Smooth muscle cell (in vitro differentiated cells): ENCODE data around the gene KRTAP4-4. TPM values are rescaled to one million over a fixed set of nuclear protein-coding genes. Genes with fewer than 3 reads are reported as not detected.

Experiments used
- DNase-seq: peaks from one replicate; lab custom pipeline; 2025; ENCODE audit not compliant: unreplicated experiment; lab: John Stamatoyannopoulos, UW
- H2AFZ ChIP-seq: fragments of 200-600 bp; sonication (generic); 2 replicates; pipeline ENCODE4 v1.6.0; 2016; ENCODE audit warnings: antibody characterized with exemption, low read depth, mild to moderate bottlenecking
- H3F3A ChIP-seq: fragments of 200-600 bp; sonication (generic); 2 replicates; pipeline ENCODE4 v1.6.0; 2017; ENCODE audit warnings: antibody characterized with exemption, low read depth
- H3K27ac ChIP-seq: fragments of 200-600 bp; sonication (generic); 2 replicates; pipeline ENCODE4 v1.5.1; 2016; ENCODE audit warnings: low read depth, mild to moderate bottlenecking
- H3K27me3 ChIP-seq: fragments of 200-600 bp; sonication (generic); 2 replicates; pipeline ENCODE4 v1.6.1; 2016; ENCODE audit warnings: low read depth, mild to moderate bottlenecking
- H3K36me3 ChIP-seq: fragments of 200-600 bp; sonication (generic); 2 replicates; pipeline ENCODE4 v1.5.1; 2016; ENCODE audit warnings: low read depth
- H3K4me1 ChIP-seq: fragments of 200-600 bp; sonication (generic); 2 replicates; pipeline ENCODE4 v1.5.1; 2016; ENCODE audit warnings: low read depth
- H3K4me2 ChIP-seq: fragments of 200-600 bp; sonication (generic); 2 replicates; pipeline ENCODE4 v1.6.0; 2016; ENCODE audit warnings: mild to moderate bottlenecking
- H3K4me3 ChIP-seq: fragments of 200-600 bp; sonication (generic); 2 replicates; pipeline ENCODE4 v1.5.1; 2016; ENCODE audit warnings: mild to moderate bottlenecking
- H3K79me2 ChIP-seq: fragments of 200-600 bp; sonication (generic); 2 replicates; pipeline ENCODE4 v1.6.0; 2016; ENCODE audit warnings: low read depth, mild to moderate bottlenecking
- H3K9ac ChIP-seq: fragments of 200-600 bp; sonication (generic); 2 replicates; pipeline ENCODE4 v1.6.0; 2016; ENCODE audit warnings: low read depth
- H3K9me3 ChIP-seq: fragments of 200-600 bp; sonication (generic); replicated peaks from 2 replicates; pipeline ENCODE4 v1.5.1; 2016; ENCODE audit warnings: low read depth
- H4K20me1 ChIP-seq: fragments of 200-600 bp; sonication (generic); 2 replicates; pipeline ENCODE4 v1.6.0; 2016; ENCODE audit warnings: low read depth
- CTCF ChIP-seq: fragments of 200-600 bp; sonication (generic); IDR thresholded peaks from 2 replicates; pipeline ENCODE4 v1.5.1; 2017; ENCODE audit warnings: borderline replicate concordance, mild to moderate bottlenecking, antibody characterized with exemption; ENCODE audit not compliant: insufficient read depth, poor library complexity, severe bottlenecking
- WGBS: methylation state at CpG from one replicate; pipeline ENCODE4 v1.1.7; 2016; ENCODE audit warnings: low lambda C conversion rate; 5-methylcytosine and 5-hydroxymethylcytosine counted together
- polyA plus RNA-seq: library from polyadenylated mRNA; unstranded; fragments of >200 nt; fragmentation: Nextera tagmentation; extraction: Ambion mirVana; gene quantifications from 2 replicates; pipeline ENCODE4 v1.2.1, GENCODE V29; 2016
- total RNA-seq: library from RNA; depleted of rRNA; stranded (reverse); fragments of >200 nt; gene quantifications from 2 replicates; pipeline ENCODE4 v1.2.3, GENCODE V29; 2014

Gene KRTAP4-4
- total and polyA plus RNA-seq, 2 experiments from 2014 or later, result not detected

GRCh38 chr17:41178843-41179616 lies 18.5 kb upstream of the KRTAP4-4 start:
- Histone ChIP-seq H2AFZ (no peak overlapping the region), H3K9me3 (no peaks in the 10 kb centered on the region), H3K4me1 (no peaks in the 10 kb centered on the region), H3K9ac (no peak overlapping the region), H3K79me2 (no peaks in the 10 kb centered on the region), H4K20me1 (no peaks in the 10 kb centered on the region), H3K36me3 (no peaks in the 10 kb centered on the region), H3K4me3 (no peak overlapping the region), H3K27ac (peak overlapping the region; percentile 16), H3K27me3 (no peaks in the 10 kb centered on the region), H3K4me2 (no peak overlapping the region), H3F3A (no peaks in the 10 kb centered on the region)
- WGBS, result 92% methylated on average over 1 of the region's 1 CpG
- DNase-seq, result no peak
- no peak for TF ChIP-seq CTCF

- no peaks in the 10 kb centered on the region for H3K36me3 ChIP-seq
- H3K4me2 ChIP-seq, result no peak overlapping the region
- no peak for DNase-seq
- H2AFZ ChIP-seq, result no peak overlapping the region
- H3K4me3 ChIP-seq, result no peak overlapping the region
- no peaks in the 10 kb centered on the region for H4K20me1 ChIP-seq
- 98% methylated on average over 3 of the region's 3 CpGs for WGBS
- no peak for TF ChIP-seq CTCF
- no peak overlapping the region for H3K9ac ChIP-seq
- H3K79me2 ChIP-seq, result no peaks in the 10 kb centered on the region
- peak overlapping the region; percentile 16 for H3K27ac ChIP-seq
- H3K4me1 ChIP-seq, result no peaks in the 10 kb centered on the region
- no peaks in the 10 kb centered on the region for H3F3A ChIP-seq
- H3K27me3 ChIP-seq, result no peaks in the 10 kb centered on the region
- no peaks in the 10 kb centered on the region for H3K9me3 ChIP-seq
Observed at GRCh38 chr17:41178341-41178740, 17.8 kb upstream of the KRTAP4-4 start.

GRCh38 chr17:41177727-41178271 lies 17.3 kb upstream of the KRTAP4-4 start, which contains the start of gene KRTAP4-2:
KRTAP4-2 (minus strand) TSS chr17:41178221; CDS start chr17:41178164, 57 bp downstream.
- no peaks in the 10 kb centered on the region for H3F3A ChIP-seq
- no peak for DNase-seq
- H2AFZ ChIP-seq, result no peak within 1 kb of the TSS
- no peak within 1 kb of the TSS for H3K4me3 ChIP-seq
- no peaks in the 10 kb centered on the region for H3K9me3 ChIP-seq
- no peaks in the 10 kb centered on the region for H3K4me1 ChIP-seq
- H3K9ac ChIP-seq, result no peak within 1 kb of the TSS
- H3K4me2 ChIP-seq, result no peak within 1 kb of the TSS
- H3K36me3 ChIP-seq, result no peaks in the 10 kb centered on the region
- peak within 1 kb of the TSS; percentile 16 for H3K27ac ChIP-seq
- no peaks in the 10 kb centered on the region for H4K20me1 ChIP-seq
- H3K27me3 ChIP-seq, result no peaks in the 10 kb centered on the region
- WGBS, result 98% methylated on average over 7 of the region's 7 CpGs
- no peaks in the 10 kb centered on the region for H3K79me2 ChIP-seq
- TF ChIP-seq CTCF, result no peak
